Measurements from ENCODE around the gene TACSTD2. TPM values are rescaled to one million over a fixed set of nuclear protein-coding genes. Genes with fewer than 3 reads are reported as not detected.

TACSTD2 gene
- polyA plus RNA-seq, 1 donor (not counting 4 experiments of a cell fraction or from before 2014, with no cell fraction given), result 382 TPM

- no peak for DNase-seq (ENCODE audit: low read depth, low spot score)
- Histone ChIP-seq H3K36me3 (ENCODE audit: control insufficient read depth in 2 of 2, extremely low read depth in 1 of 2, insufficient read depth in 2 of 2, low read length in 2 of 2) (no peaks in the 10 kb centered on the region), H3K9me3 (ENCODE audit: control insufficient read depth, low read depth, low read length) (no peaks in the 10 kb centered on the region), H3K27me3 (ENCODE audit: control insufficient read depth, extremely low read depth, insufficient read depth, low read length) (no peaks in the 10 kb centered on the region), H2AFZ (ENCODE audit: control insufficient read depth, low read length) (no peak overlapping the region), H4K20me1 (ENCODE audit: control insufficient read depth, extremely low read depth, insufficient read depth, low read length) (no peaks in the 10 kb centered on the region), H3K9me1 (ENCODE audit: control insufficient read depth, extremely low read depth, insufficient read depth, low read length) (no peaks in the 10 kb centered on the region), H3K9ac (ENCODE audit: control insufficient read depth, extremely low read depth, insufficient read depth, low read length) (peak overlapping the region; percentile 93), H3K27ac (ENCODE audit: control insufficient read depth, insufficient read depth, low read length) (peak overlapping the region; percentile 90), H3K4me3 (ENCODE audit: control insufficient read depth in 2 of 3, extremely low read depth in 1 of 3, insufficient read depth in 2 of 3, low read depth in 1 of 3, low read length in 3 of 3) (peak overlapping the region; percentile 56 to 98 (median 97)), H3K4me2 (ENCODE audit: control insufficient read depth, extremely low read depth, insufficient read depth, low read depth, low read length) (peak overlapping the region; percentile 95), H3K79me2 (ENCODE audit: control insufficient read depth, insufficient read depth, low read length) (peaks cover 44% of the 10 kb centered on the region), H3K4me1 (ENCODE audit: control insufficient read depth, extremely low read depth, insufficient read depth, low read length) (peaks cover 38% of the 10 kb centered on the region)
- TF ChIP-seq EZH2 (IDR thresholded peaks at IDR 0.05; ENCODE audit: low read length), result no peak
- TF ChIP-seq, protein P1, sequence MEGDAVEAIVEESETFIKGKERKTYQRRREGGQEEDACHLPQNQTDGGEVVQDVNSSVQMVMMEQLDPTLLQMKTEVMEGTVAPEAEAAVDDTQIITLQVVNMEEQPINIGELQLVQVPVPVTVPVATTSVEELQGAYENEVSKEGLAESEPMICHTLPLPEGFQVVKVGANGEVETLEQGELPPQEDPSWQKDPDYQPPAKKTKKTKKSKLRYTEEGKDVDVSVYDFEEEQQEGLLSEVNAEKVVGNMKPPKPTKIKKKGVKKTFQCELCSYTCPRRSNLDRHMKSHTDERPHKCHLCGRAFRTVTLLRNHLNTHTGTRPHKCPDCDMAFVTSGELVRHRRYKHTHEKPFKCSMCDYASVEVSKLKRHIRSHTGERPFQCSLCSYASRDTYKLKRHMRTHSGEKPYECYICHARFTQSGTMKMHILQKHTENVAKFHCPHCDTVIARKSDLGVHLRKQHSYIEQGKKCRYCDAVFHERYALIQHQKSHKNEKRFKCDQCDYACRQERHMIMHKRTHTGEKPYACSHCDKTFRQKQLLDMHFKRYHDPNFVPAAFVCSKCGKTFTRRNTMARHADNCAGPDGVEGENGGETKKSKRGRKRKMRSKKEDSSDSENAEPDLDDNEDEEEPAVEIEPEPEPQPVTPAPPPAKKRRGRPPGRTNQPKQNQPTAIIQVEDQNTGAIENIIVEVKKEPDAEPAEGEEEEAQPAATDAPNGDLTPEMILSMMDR (optimal IDR thresholded peaks at IDR 0.05 in 1 of 3, IDR thresholded peaks at IDR 0.05 in 1 of 3, conservative IDR thresholded peaks at IDR 0.05 in 1 of 3; ENCODE audit: extremely low read depth in 1 of 3, insufficient read depth in 2 of 3, low read length in 3 of 3), result no peak
- peak; percentile 62 for FAIRE-seq
- dilution Hi-C loops (cut with MboI; ENCODE audit: extremely low pct_ligation_motif_present, low sequenced_read_pairs), result no loop called here
These were observed 1.3 kb downstream of the TACSTD2 start for GRCh38 chr1:58575551-58576324.

DNA sequence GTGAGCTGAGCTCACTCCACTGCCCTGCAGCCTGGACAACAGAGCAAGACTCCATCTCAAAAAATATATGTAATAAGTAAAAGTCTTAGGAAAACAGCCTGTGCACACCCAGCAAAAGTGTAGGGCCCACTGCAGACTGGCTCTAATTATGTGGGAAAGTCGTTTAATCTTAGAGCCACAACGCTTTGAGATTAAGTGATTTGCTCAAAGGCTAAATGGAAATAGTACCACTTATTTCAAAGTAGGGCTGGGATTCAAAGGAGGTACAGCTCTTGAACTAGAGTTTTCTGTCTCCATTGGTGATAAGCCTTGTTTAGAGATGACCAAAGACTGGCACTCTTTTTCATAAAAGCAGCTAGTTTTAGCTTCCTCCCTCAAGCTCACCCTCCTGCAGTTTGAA is 2.2 kb downstream of the TACSTD2 start:
- H3K9me3 ChIP-seq (ENCODE audit: control insufficient read depth, low read depth, low read length), result no peaks in the 10 kb centered on the region
- DNase-seq (ENCODE audit: low read depth, low spot score) (no peak), FAIRE-seq (peak; percentile 48)
- H2AFZ ChIP-seq (ENCODE audit: control insufficient read depth, low read length), result no peak overlapping the region
- no peak for TF ChIP-seq EZH2 (IDR thresholded peaks at IDR 0.05; ENCODE audit: low read length)
- TF ChIP-seq, protein P1 (optimal IDR thresholded peaks at IDR 0.05 in 1 of 3, IDR thresholded peaks at IDR 0.05 in 1 of 3, conservative IDR thresholded peaks at IDR 0.05 in 1 of 3; ENCODE audit: extremely low read depth in 1 of 3, insufficient read depth in 2 of 3, low read length in 3 of 3), result no peak
- peaks cover 43% of the 10 kb centered on the region for H3K79me2 ChIP-seq (ENCODE audit: control insufficient read depth, insufficient read depth, low read length)
- peaks cover 38% of the 10 kb centered on the region for H3K4me1 ChIP-seq (ENCODE audit: control insufficient read depth, extremely low read depth, insufficient read depth, low read length)
- no peaks in the 10 kb centered on the region for H3K36me3 ChIP-seq (ENCODE audit: control insufficient read depth in 2 of 2, extremely low read depth in 1 of 2, insufficient read depth in 2 of 2, low read length in 2 of 2)
- H3K4me3 ChIP-seq (ENCODE audit: control insufficient read depth in 2 of 3, extremely low read depth in 1 of 3, insufficient read depth in 2 of 3, low read depth in 1 of 3, low read length in 3 of 3), result peak overlapping the region; percentile 56 to 98 (median 97)
- H3K4me2 ChIP-seq (ENCODE audit: control insufficient read depth, extremely low read depth, insufficient read depth, low read depth, low read length), result peak overlapping the region; percentile 95
- H3K27ac ChIP-seq (ENCODE audit: control insufficient read depth, insufficient read depth, low read length), result peak overlapping the region; percentile 90
- dilution Hi-C loops (cut with MboI; ENCODE audit: extremely low pct_ligation_motif_present, low sequenced_read_pairs), result no loop called here
- H4K20me1 ChIP-seq (ENCODE audit: control insufficient read depth, extremely low read depth, insufficient read depth, low read length), result no peaks in the 10 kb centered on the region
- H3K9ac ChIP-seq (ENCODE audit: control insufficient read depth, extremely low read depth, insufficient read depth, low read length), result peak overlapping the region; percentile 93
- H3K9me1 ChIP-seq (ENCODE audit: control insufficient read depth, extremely low read depth, insufficient read depth, low read length), result no peaks in the 10 kb centered on the region
- no peaks in the 10 kb centered on the region for H3K27me3 ChIP-seq (ENCODE audit: control insufficient read depth, extremely low read depth, insufficient read depth, low read length)

Measured in keratinocyte (primary cell).